ENCODE data around the gene CKMT1A. TPM values are rescaled to one million over a fixed set of nuclear protein-coding genes. Genes with fewer than 3 reads are reported as not detected.
A peak's percentile ranks its signal among the peaks of the same experiment; 100 is the strongest.
"Not testable (repeated sequence)": the region's sequence is repeated elsewhere in the genome, so short reads cannot be mapped to it uniquely, and the experiment has no call there.

The CKMT1A gene
- total RNA-seq, 1 experiment from 2014 or later = 0.41 TPM

DNA sequence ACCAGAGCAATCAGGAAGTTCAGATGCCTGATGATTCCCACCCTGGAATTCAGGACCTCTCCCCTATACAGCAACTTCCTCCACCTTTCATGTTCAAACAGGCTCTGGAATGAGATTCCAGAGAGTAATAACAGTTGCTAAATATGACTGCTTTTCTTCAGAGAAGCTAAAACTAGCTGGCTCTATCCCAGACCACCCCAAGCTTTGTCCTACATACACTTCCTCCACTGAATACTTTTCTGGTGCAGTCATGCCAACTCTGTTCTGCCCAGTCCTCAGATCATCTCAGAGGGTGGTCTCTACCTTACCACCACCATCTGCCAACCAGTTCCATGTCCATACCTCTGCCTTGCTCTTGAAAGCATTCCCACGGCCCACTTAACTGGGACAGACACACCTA lies 27.5 kb upstream of the CKMT1A start:
- DNase-seq (ENCODE audit: low spot score); H3K36me3 ChIP-seq (ENCODE audit: insufficient read depth, low read length, poor library complexity, severe bottlenecking); H3K27me3 ChIP-seq (replicated peaks; ENCODE audit: insufficient read depth, low read depth, low read length, poor library complexity); H3K4me1 ChIP-seq (ENCODE audit: insufficient read depth, low read length, poor library complexity, severe bottlenecking); intact Hi-C loops (cut with micrococcal nuclease; ENCODE audit: unreplicated experiment); CTCF ChIA-PET; BruUV-seq (replicated peaks); H3K4me3 ChIP-seq (ENCODE audit: low read depth, low read length, poor library complexity, severe bottlenecking); H3K27ac ChIP-seq (ENCODE audit: low read depth, low read length, poor library complexity, severe bottlenecking); H3K9me3 ChIP-seq (ENCODE audit: low read depth, low read length, poor library complexity, severe bottlenecking); POLR2A ChIA-PET (ENCODE audit: low non-redundant PET): not testable (repeated sequence)

DNA sequence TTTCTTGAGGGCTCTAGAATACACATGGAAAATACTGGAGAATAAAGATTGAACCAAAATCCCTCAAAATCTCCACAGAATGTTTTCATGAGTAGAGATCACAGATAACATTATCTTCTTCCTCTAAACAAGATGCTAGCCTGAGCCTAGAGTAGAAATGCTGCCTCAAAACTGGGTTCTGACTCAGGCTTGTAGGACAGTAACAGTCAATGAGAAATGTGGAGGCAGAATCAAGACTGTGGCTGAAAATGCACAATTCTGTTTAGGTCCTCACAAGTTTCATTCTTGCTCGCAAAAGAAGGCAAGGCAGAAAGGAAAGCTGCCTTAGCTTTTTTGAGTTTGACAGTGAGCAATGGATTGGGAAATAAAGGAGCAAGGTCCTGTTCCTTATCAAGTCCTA lies 19.5 kb upstream of the CKMT1A start:
- DNase-seq (ENCODE audit: low spot score); H3K9me3 ChIP-seq (ENCODE audit: low read depth, low read length, poor library complexity, severe bottlenecking); BruUV-seq (replicated peaks); H3K27me3 ChIP-seq (replicated peaks; ENCODE audit: insufficient read depth, low read depth, low read length, poor library complexity); intact Hi-C loops (cut with micrococcal nuclease; ENCODE audit: unreplicated experiment); CTCF ChIA-PET; H3K4me3 ChIP-seq (ENCODE audit: low read depth, low read length, poor library complexity, severe bottlenecking); POLR2A ChIA-PET (ENCODE audit: low non-redundant PET); H3K27ac ChIP-seq (ENCODE audit: low read depth, low read length, poor library complexity, severe bottlenecking); H3K36me3 ChIP-seq (ENCODE audit: insufficient read depth, low read length, poor library complexity, severe bottlenecking); H3K4me1 ChIP-seq (ENCODE audit: insufficient read depth, low read length, poor library complexity, severe bottlenecking): not testable (repeated sequence)

DNA sequence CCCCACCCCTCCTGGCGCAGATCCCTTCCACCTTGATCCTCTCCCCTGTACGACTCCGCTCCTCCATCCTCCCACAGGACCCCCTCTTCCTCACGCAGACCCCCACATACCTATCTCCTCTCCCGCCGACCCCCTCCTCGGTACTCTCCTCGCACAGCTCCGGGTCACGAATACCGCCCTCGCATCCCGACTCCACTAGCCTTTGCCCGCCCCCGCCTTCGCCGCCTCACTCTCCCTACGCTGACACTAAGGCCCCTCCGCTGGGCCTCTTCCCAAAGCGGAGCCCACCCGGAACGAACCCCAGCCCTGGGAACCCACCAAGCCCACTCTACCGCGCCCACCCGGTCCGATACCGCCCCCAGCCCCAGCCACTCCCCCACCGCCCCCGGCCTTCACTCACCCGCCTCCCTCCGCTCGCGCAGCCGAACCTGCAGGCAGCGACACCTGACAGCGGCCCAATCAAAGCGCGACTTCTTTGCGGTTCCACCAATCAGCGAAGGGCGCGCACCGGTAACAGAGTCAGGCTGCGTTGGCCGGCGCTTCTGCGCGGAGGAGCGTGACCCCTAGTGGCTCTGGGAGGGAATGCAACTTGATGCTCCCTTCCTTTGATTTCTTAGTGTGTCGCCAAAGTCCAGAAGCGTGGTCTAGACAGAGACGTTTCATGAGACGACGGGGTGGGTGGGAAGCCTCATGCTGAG lies 3.9 kb upstream of the CKMT1A start:
- H3K9me3 ChIP-seq (ENCODE audit: low read depth, low read length, poor library complexity, severe bottlenecking); DNase-seq (ENCODE audit: low spot score); intact Hi-C loops (cut with micrococcal nuclease; ENCODE audit: unreplicated experiment); H3K36me3 ChIP-seq (ENCODE audit: insufficient read depth, low read length, poor library complexity, severe bottlenecking); H3K27me3 ChIP-seq (replicated peaks; ENCODE audit: insufficient read depth, low read depth, low read length, poor library complexity); H3K27ac ChIP-seq (ENCODE audit: low read depth, low read length, poor library complexity, severe bottlenecking); BruUV-seq (replicated peaks); POLR2A ChIA-PET (ENCODE audit: low non-redundant PET); H3K4me3 ChIP-seq (ENCODE audit: low read depth, low read length, poor library complexity, severe bottlenecking); CTCF ChIA-PET; H3K4me1 ChIP-seq (ENCODE audit: insufficient read depth, low read length, poor library complexity, severe bottlenecking): not testable (repeated sequence)

DNA sequence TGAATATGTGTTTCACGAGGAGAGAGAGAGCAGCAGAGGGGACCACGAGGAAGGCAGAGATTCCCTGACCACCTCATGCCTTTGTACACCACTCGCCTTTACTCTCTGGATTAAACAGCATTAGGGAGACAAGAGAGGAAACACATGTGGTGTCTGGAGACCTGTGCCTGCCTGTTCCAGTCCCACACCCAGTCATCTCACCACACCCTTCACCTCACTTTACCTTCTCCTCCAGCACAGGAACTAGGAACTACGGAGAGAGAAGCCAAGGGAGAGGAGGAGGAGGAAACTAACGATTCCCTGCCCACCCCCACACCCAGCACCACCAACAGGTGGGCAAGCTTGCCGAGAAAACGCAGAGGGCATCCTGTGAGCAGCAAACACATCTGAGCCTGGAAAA lies 980 bp upstream of the CKMT1A start:
- DNase-seq (ENCODE audit: low spot score); H3K27ac ChIP-seq (ENCODE audit: low read depth, low read length, poor library complexity, severe bottlenecking); intact Hi-C loops (cut with micrococcal nuclease; ENCODE audit: unreplicated experiment); BruUV-seq (replicated peaks); H3K36me3 ChIP-seq (ENCODE audit: insufficient read depth, low read length, poor library complexity, severe bottlenecking); POLR2A ChIA-PET (ENCODE audit: low non-redundant PET); CTCF ChIA-PET; H3K4me3 ChIP-seq (ENCODE audit: low read depth, low read length, poor library complexity, severe bottlenecking); H3K4me1 ChIP-seq (ENCODE audit: insufficient read depth, low read length, poor library complexity, severe bottlenecking); H3K27me3 ChIP-seq (replicated peaks; ENCODE audit: insufficient read depth, low read depth, low read length, poor library complexity); H3K9me3 ChIP-seq (ENCODE audit: low read depth, low read length, poor library complexity, severe bottlenecking): not testable (repeated sequence)

DNA sequence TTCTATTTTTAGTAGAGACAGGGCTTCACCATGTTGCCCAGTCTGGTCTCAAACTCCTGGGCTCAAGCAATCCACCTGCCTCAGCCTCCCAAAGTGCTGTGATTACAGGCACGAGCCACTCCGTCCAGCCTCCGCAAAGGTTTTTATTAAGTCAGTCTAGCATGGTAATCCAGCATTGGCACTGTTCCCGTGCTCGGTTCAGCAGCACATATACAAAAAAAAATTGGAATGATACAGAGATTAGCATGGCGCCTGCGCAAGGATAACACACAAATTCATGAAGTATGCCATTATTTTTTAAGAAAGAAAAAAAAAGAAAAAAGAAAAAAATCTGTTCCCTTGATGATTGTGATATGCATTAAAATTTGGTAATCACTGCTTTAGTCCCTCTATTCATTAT lies 8.5 kb downstream of the CKMT1A start:
- peak; percentile 39 for DNase-seq (ENCODE audit: low spot score)
- H3K9me3 ChIP-seq (ENCODE audit: low read depth, low read length, poor library complexity, severe bottlenecking) = no peaks in the 10 kb centered on the region
- no TSS peak for BruUV-seq (replicated peaks)
- TF ChIP-seq, protein P1, sequence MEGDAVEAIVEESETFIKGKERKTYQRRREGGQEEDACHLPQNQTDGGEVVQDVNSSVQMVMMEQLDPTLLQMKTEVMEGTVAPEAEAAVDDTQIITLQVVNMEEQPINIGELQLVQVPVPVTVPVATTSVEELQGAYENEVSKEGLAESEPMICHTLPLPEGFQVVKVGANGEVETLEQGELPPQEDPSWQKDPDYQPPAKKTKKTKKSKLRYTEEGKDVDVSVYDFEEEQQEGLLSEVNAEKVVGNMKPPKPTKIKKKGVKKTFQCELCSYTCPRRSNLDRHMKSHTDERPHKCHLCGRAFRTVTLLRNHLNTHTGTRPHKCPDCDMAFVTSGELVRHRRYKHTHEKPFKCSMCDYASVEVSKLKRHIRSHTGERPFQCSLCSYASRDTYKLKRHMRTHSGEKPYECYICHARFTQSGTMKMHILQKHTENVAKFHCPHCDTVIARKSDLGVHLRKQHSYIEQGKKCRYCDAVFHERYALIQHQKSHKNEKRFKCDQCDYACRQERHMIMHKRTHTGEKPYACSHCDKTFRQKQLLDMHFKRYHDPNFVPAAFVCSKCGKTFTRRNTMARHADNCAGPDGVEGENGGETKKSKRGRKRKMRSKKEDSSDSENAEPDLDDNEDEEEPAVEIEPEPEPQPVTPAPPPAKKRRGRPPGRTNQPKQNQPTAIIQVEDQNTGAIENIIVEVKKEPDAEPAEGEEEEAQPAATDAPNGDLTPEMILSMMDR (conservative IDR thresholded peaks at IDR 0.05; ENCODE audit: low read depth, low read length) = no peak
- no peak for TF ChIP-seq EZH2 (IDR thresholded peaks at IDR 0.05; ENCODE audit: borderline replicate concordance, low read depth, low read length, poor library complexity, severe bottlenecking)
- peaks cover 3% of the 10 kb centered on the region for H3K27me3 ChIP-seq (replicated peaks; ENCODE audit: insufficient read depth, low read depth, low read length, poor library complexity)
- ChIA-PET CTCF (no interaction called here), POLR2A (ENCODE audit: low non-redundant PET) (no interaction called here)
- no peak overlapping the region for H3K4me3 ChIP-seq (ENCODE audit: low read depth, low read length, poor library complexity, severe bottlenecking)
- H3K27ac ChIP-seq (ENCODE audit: low read depth, low read length, poor library complexity, severe bottlenecking) = no peak overlapping the region
- H3K4me1 ChIP-seq (ENCODE audit: insufficient read depth, low read length, poor library complexity, severe bottlenecking) = no peaks in the 10 kb centered on the region
- H3K36me3 ChIP-seq (ENCODE audit: insufficient read depth, low read length, poor library complexity, severe bottlenecking) = no peaks in the 10 kb centered on the region
- intact Hi-C loops (cut with micrococcal nuclease; ENCODE audit: unreplicated experiment) = no loop called here

Measured in A673 (cell line).